ENCODE measurements around the gene DMTF1. TPM values are rescaled to one million over a fixed set of nuclear protein-coding genes. Genes with fewer than 3 reads are reported as not detected.
"Not testable (repeated sequence)": the region's sequence is repeated elsewhere in the genome, so short reads cannot be mapped to it uniquely, and the experiment has no call there.

Gene DMTF1

GRCh38 chr7:87231711-87232110 is 79.5 kb downstream of the DMTF1 start:
- H3K4me1 ChIP-seq (ENCODE audit: control insufficient read depth, insufficient read depth, low read length), result no peaks in the 10 kb centered on the region
- H3K4me3 ChIP-seq (ENCODE audit: low read length), result no peak overlapping the region
- H3K4me2 ChIP-seq (ENCODE audit: low read length), result no peak overlapping the region
- no peaks in the 10 kb centered on the region for H3K9me3 ChIP-seq (replicated peaks; ENCODE audit: low read length)
- peaks cover 44% of the 10 kb centered on the region for H3K27me3 ChIP-seq (ENCODE audit: control insufficient read depth, insufficient read depth, low read length)
- H3K9ac ChIP-seq (ENCODE audit: low read depth, low read length), result no peak overlapping the region
- no peaks in the 10 kb centered on the region for H3K36me3 ChIP-seq (ENCODE audit: insufficient read depth, low read length)

- no peak overlapping the region for H3K9ac ChIP-seq (ENCODE audit: low read depth, low read length)
- H3K4me2 ChIP-seq (ENCODE audit: low read length), result no peak overlapping the region
- H3K4me3 ChIP-seq (ENCODE audit: low read length), result no peak overlapping the region
- H3K27me3 ChIP-seq (ENCODE audit: control insufficient read depth, insufficient read depth, low read length), result peaks cover 28% of the 10 kb centered on the region
- no peaks in the 10 kb centered on the region for H3K36me3 ChIP-seq (ENCODE audit: insufficient read depth, low read length)
- H3K9me3 ChIP-seq (replicated peaks; ENCODE audit: low read length), result no peaks in the 10 kb centered on the region
- H3K4me1 ChIP-seq (ENCODE audit: control insufficient read depth, insufficient read depth, low read length), result no peaks in the 10 kb centered on the region
Measured at GRCh38 chr7:87234949-87235348, 82.7 kb downstream of the DMTF1 start.

GRCh38 chr7:87238464-87239051 is 86.3 kb downstream of the DMTF1 start:
- not testable (repeated sequence) for H3K4me3 ChIP-seq (ENCODE audit: low read length); H3K9ac ChIP-seq (ENCODE audit: low read depth, low read length); H3K4me1 ChIP-seq (ENCODE audit: control insufficient read depth, insufficient read depth, low read length); H3K27me3 ChIP-seq (ENCODE audit: control insufficient read depth, insufficient read depth, low read length); H3K4me2 ChIP-seq (ENCODE audit: low read length); H3K9me3 ChIP-seq (replicated peaks; ENCODE audit: low read length); H3K36me3 ChIP-seq (ENCODE audit: insufficient read depth, low read length)

- not testable (repeated sequence) for H3K9ac ChIP-seq (ENCODE audit: low read depth, low read length); H3K4me3 ChIP-seq (ENCODE audit: low read length); H3K4me1 ChIP-seq (ENCODE audit: control insufficient read depth, insufficient read depth, low read length); H3K9me3 ChIP-seq (replicated peaks; ENCODE audit: low read length); H3K36me3 ChIP-seq (ENCODE audit: insufficient read depth, low read length); H3K27me3 ChIP-seq (ENCODE audit: control insufficient read depth, insufficient read depth, low read length); H3K4me2 ChIP-seq (ENCODE audit: low read length)
Measured at GRCh38 chr7:87245671-87246070, 93.4 kb downstream of the DMTF1 start.

Small RNA genes within 50 kb of the gene (small RNA-seq; reads per million reads assigned to genes)
- gene RF00019 (not detected), gene RF02271 (not detected)

Measured in skeletal muscle satellite cell (primary cell).